Keratinocyte (primary cell): ENCODE measurements around the gene KATNB1. TPM values are rescaled to one million over a fixed set of nuclear protein-coding genes. Genes with fewer than 3 reads are reported as not detected.

Experiments
- DNase-seq: peaks from one replicate; pipeline ENCODE4 v3.0.0-alpha.2; 2011; ENCODE audit warnings: low read depth, missing footprints, low spot score
- FAIRE-seq: peaks from 2 replicates; lab custom pipeline; 2011; peaks lifted over from hg19 to GRCh38; lab: Jason Lieb, UNC
- H2AFZ ChIP-seq: 2 replicates; pipeline ENCODE4 v1.6.0; 2012; ENCODE audit warnings: low read length, control low read depth, inconsistent platforms; ENCODE audit not compliant: control insufficient read depth
- H3K27ac ChIP-seq: 2 replicates; pipeline ENCODE4 v1.5.1; 2011; ENCODE audit warnings: low read length; ENCODE audit not compliant: control insufficient read depth, insufficient read depth
- H3K27me3 ChIP-seq: 3 replicates; pipeline ENCODE4 v1.6.0; 2011; ENCODE audit warnings: low read length; ENCODE audit not compliant: control insufficient read depth, insufficient read depth; ENCODE audit errors: extremely low read depth
- H3K36me3 ChIP-seq, 2 experiments: 2 replicates in 1 of 2; 3 replicates in 1 of 2; pipeline ENCODE4 v1.5.1; 2011; ENCODE audit warnings: low read length in 2 of 2, mild to moderate bottlenecking in 1 of 2; ENCODE audit not compliant: control insufficient read depth in 2 of 2, insufficient read depth in 2 of 2; ENCODE audit errors: extremely low read depth in 1 of 2
- H3K4me1 ChIP-seq: 3 replicates; pipeline ENCODE4 v1.5.1; 2011; ENCODE audit warnings: low read length; ENCODE audit not compliant: control insufficient read depth, insufficient read depth; ENCODE audit errors: extremely low read depth
- H3K4me2 ChIP-seq: 3 replicates; pipeline ENCODE4 v1.6.0; 2011; ENCODE audit warnings: low read depth, low read length; ENCODE audit not compliant: control insufficient read depth, insufficient read depth; ENCODE audit errors: extremely low read depth
- H3K4me3 ChIP-seq, 3 experiments: fragments of 200-600 bp in 1 of 3; sonication (generic) in 1 of 3; 2 replicates in 2 of 3; 3 replicates in 1 of 3; pipeline ENCODE4 v1.5.1; 2011 to 2016; ENCODE audit warnings: low read length in 3 of 3, mild to moderate bottlenecking in 3 of 3, control low read depth in 2 of 3, inconsistent platforms in 1 of 3, low read depth in 1 of 3, mixed read lengths in 1 of 3, mixed run types in 1 of 3, moderate library complexity in 1 of 3; ENCODE audit not compliant: control insufficient read depth in 2 of 3, insufficient read depth in 2 of 3; ENCODE audit errors: extremely low read depth in 1 of 3
- H3K79me2 ChIP-seq: 2 replicates; pipeline ENCODE4 v1.6.0; 2012; ENCODE audit warnings: low read length; ENCODE audit not compliant: control insufficient read depth, insufficient read depth
- H3K9ac ChIP-seq: 3 replicates; pipeline ENCODE4 v1.6.0; 2011; ENCODE audit warnings: low read length; ENCODE audit not compliant: control insufficient read depth, insufficient read depth; ENCODE audit errors: extremely low read depth
- H3K9me1 ChIP-seq: 3 replicates; pipeline ENCODE4 v1.6.0; 2011; ENCODE audit warnings: low read length; ENCODE audit not compliant: control insufficient read depth, insufficient read depth; ENCODE audit errors: extremely low read depth
- H3K9me3 ChIP-seq: 2 replicates; pipeline ENCODE4 v1.5.1; 2012; ENCODE audit warnings: low read depth, low read length; ENCODE audit not compliant: control insufficient read depth
- H4K20me1 ChIP-seq: 3 replicates; pipeline ENCODE4 v1.6.0; 2011; ENCODE audit warnings: low read length; ENCODE audit not compliant: control insufficient read depth, insufficient read depth; ENCODE audit errors: extremely low read depth
- EZH2 ChIP-seq: IDR thresholded peaks from one replicate; pipeline ENCODE4 v1.6.1; 2012; ENCODE audit warnings: inconsistent platforms, mild to moderate bottlenecking, low read length, moderate library complexity
- dilution Hi-C: fragments of 300-500 bp; cut with MboI; formaldehyde crosslinking; loops from one replicate; pipeline ENCODE4 v1.7.0; 2020; ENCODE audit warnings: low sequenced_read_pairs; ENCODE audit not compliant: extremely low pct_ligation_motif_present
- polyA plus RNA-seq, 5 experiments: library from polyadenylated mRNA; depleted of rRNA in 3 of 5; stranded (reverse) in 3 of 5; stranded (forward) in 1 of 5; unstranded in 1 of 5; fragments of >200 nt; gene quantifications; 1 replicate in 1 of 5; 2 replicates in 3 of 5; 3 replicates in 1 of 5; pipeline versions ENCODE4 v1.2.1 to v1.2.3, GENCODE V29; 2011 to 2012; ENCODE audit warnings: missing spikeins in 2 of 5, low read depth in 1 of 5, low replicate concordance in 1 of 5
- TF ChIP-seq, protein P1 (sequence below), 3 experiments: IDR thresholded peaks in 1 of 3; conservative IDR thresholded peaks in 1 of 3; optimal IDR thresholded peaks in 1 of 3; 2 replicates in 2 of 3; 3 replicates in 1 of 3; pipeline versions ENCODE3 to v1.5.1; 2011; ENCODE audit warnings: low read length in 3 of 3, mild to moderate bottlenecking in 3 of 3, moderate library complexity in 2 of 3, control low read depth in 1 of 3, inconsistent platforms in 1 of 3; ENCODE audit not compliant: insufficient read depth in 2 of 3; ENCODE audit errors: extremely low read depth in 1 of 3

The KATNB1 gene
- polyA plus RNA-seq, 1 donor (not counting 4 experiments of a cell fraction or from before 2014, with no cell fraction given), result 18.9 TPM

DNA sequence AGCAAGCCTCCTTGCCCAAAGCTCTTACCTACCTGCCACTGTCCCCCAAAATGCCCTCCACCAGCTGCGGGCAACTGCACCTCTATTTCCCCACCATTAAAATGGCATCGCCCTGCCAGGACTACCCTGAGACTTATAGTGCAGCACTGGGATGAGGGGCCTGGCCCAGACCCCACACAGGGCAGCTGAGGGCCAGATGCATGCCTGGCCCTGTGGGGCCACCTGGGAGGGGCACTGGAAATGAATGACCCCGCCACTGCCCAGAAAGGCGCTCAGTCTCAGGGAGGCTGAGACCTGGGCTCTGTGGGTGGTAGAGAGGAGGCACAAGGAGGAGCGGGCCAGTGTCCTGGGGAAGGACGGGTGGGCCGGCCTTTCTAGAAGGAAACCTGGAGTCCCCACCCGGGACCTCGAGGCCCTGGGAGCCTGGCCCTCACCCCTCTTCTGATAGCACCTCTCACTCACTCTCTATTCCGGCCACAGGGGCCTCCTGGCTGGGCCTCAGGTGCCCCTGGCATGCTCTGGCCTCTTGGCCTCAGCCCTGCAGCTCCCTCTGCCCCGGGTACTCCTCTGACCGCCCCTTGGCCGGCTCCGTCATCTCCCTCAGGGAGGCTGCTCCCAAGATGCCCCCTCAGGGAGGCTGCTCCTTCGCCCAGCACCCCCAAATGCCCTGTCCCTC, 26.9 kb downstream of the KATNB1 start:
- Histone ChIP-seq H4K20me1 (peaks cover under 1% of the 10 kb centered on the region), H2AFZ (no peak overlapping the region), H3K9me3 (no peaks in the 10 kb centered on the region), H3K27ac (no peak overlapping the region), H3K36me3 (peaks cover 20 to 50% of the 10 kb centered on the region in 2 experiments), H3K4me1 (peaks cover 21% of the 10 kb centered on the region), H3K27me3 (no peaks in the 10 kb centered on the region), H3K4me2 (no peak overlapping the region), H3K79me2 (no peaks in the 10 kb centered on the region), H3K9ac (no peak overlapping the region), H3K9me1 (no peaks in the 10 kb centered on the region), H3K4me3 (no peak overlapping the region)
- TF ChIP-seq, protein P1, sequence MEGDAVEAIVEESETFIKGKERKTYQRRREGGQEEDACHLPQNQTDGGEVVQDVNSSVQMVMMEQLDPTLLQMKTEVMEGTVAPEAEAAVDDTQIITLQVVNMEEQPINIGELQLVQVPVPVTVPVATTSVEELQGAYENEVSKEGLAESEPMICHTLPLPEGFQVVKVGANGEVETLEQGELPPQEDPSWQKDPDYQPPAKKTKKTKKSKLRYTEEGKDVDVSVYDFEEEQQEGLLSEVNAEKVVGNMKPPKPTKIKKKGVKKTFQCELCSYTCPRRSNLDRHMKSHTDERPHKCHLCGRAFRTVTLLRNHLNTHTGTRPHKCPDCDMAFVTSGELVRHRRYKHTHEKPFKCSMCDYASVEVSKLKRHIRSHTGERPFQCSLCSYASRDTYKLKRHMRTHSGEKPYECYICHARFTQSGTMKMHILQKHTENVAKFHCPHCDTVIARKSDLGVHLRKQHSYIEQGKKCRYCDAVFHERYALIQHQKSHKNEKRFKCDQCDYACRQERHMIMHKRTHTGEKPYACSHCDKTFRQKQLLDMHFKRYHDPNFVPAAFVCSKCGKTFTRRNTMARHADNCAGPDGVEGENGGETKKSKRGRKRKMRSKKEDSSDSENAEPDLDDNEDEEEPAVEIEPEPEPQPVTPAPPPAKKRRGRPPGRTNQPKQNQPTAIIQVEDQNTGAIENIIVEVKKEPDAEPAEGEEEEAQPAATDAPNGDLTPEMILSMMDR (optimal IDR thresholded peaks at IDR 0.05 in 1 of 3, IDR thresholded peaks at IDR 0.05 in 1 of 3, conservative IDR thresholded peaks at IDR 0.05 in 1 of 3; ENCODE audit: extremely low read depth in 1 of 3, insufficient read depth in 2 of 3, low read length in 3 of 3), result no peak
- no peak for TF ChIP-seq EZH2
- no peak for FAIRE-seq
- no peak for DNase-seq
- dilution Hi-C loops, result no loop called here

DNA sequence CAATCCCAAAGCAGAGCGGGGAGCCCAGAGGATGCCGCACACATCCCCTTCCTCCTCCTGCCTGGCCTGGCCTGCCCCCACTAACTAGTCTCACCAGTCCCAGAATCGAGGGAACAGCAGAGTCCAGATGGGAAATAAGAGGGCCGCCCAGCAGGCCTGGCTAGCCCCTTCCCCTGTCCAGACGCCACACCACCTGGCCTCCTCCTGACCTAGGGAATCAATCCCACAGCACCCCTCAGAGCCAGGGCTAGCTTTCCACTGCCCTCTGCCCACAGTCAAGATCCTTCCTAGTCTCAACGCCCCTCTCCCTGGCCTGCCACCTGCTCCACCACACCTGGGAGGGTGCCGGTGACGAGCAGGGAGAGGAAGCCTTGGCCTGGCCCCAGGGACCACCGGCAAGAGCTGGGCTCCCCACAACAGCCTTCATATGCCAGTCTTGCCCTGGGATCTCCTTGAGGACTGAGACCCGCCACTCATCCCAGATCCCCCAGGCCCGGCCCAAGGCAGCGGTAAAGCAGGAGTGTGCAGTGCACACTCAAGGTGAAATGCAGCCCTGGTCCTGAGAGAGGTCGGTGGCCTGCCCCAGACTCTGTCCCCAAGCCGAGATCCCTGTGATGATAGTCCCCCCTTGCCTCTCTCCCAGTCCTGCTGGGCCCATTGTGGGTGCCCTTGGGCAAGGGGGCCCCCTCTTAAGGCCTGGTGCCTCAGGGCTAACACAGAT, 27.9 kb downstream of the KATNB1 start:
- DNase-seq, result no peak
- FAIRE-seq, result no peak
- Histone ChIP-seq H3K4me2 (no peak overlapping the region), H3K36me3 (peaks cover 19 to 51% of the 10 kb centered on the region in 2 experiments), H3K9me3 (no peaks in the 10 kb centered on the region), H3K4me3 (no peak overlapping the region), H4K20me1 (no peaks in the 10 kb centered on the region), H2AFZ (no peak overlapping the region), H3K9ac (peak overlapping the region; percentile 19), H3K4me1 (peaks cover 21% of the 10 kb centered on the region), H3K9me1 (no peaks in the 10 kb centered on the region), H3K79me2 (no peaks in the 10 kb centered on the region), H3K27me3 (no peaks in the 10 kb centered on the region), H3K27ac (peak overlapping the region; percentile 48)
- dilution Hi-C loops, result no loop called here
- TF ChIP-seq, protein P1 (optimal IDR thresholded peaks at IDR 0.05 in 1 of 3, IDR thresholded peaks at IDR 0.05 in 1 of 3, conservative IDR thresholded peaks at IDR 0.05 in 1 of 3; ENCODE audit: extremely low read depth in 1 of 3, insufficient read depth in 2 of 3, low read length in 3 of 3), result no peak
- TF ChIP-seq EZH2, result no peak
